Measurements from ENCODE around the gene CHRND. TPM values are rescaled to one million over a fixed set of nuclear protein-coding genes. Genes with fewer than 3 reads are reported as not detected.
A peak's percentile ranks its signal among the peaks of the same experiment; 100 is the strongest.
"Not testable (repeated sequence)": the region's sequence is repeated elsewhere in the genome, so short reads cannot be mapped to it uniquely, and the experiment has no call there.

The CHRND gene
- total RNA-seq, 1 experiment from 2014 or later: not detected

DNA sequence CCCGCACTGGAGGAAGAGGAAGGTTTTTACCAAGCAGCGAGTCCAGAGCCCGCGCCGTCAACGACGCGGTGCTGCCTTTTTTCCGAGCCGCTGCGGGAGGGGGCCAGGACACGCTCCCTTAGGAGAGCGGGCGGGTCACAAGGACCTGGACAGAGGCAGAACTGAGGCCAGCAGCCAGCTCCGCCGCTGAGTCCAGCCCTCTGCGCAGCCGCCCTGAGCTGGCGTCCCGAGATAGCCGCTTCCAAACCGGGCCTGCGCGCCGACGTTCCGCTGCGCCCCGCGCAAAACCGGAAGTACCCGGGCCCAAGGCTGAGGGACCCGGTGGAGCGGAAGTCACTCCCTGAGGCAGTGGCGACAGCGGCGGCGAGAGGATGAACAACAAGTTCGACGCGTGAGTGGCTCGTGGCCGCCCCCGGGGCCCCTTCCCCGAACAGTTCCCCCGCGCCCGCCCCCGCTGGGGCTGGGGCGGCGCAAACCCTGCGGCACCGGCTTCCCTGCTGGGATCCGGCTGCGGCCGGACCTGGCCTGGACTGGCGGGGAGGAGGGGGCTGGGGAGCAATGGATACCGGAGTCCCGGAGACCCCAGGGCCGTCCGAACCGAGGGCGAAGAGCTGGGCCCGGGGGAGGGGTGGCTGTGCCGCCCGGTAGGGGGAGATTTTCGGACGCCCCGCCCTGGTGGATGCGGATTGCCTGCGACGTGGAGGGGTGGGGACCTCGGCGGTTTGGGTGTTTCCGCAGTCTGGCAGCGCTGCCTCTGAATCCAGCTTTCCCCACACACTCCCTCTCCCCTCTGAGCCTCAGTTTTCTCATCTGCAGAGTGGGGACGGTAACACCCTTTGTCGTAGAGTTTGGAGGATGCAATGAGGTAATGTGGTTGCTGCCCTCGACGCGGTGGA lies 24.6 kb downstream of the CHRND start, which contains the start of the genes EIF4E2 and TIGD1:
EIF4E2 (plus strand) TSS at position 336 of the 896 bp plus-strand sequence; CDS start at position 372, 36 bp downstream.
TIGD1 (minus strand) TSS at position 204 of the 896 bp plus-strand sequence. CDS start 675 bp downstream, outside the sequence.
- DNase-seq (ENCODE audit: low read depth): peak; percentile 87
- in situ Hi-C loops (cut with HindIII; ENCODE audit: low pct_unique_long_range_greater_than_20kb, low sequenced_read_pairs): no loop called here

- in situ Hi-C loops (cut with HindIII; ENCODE audit: low pct_unique_long_range_greater_than_20kb, low sequenced_read_pairs): no loop called here
- DNase-seq (ENCODE audit: low read depth): no peak
Observed at GRCh38 chr2:232551250-232551638, 25.3 kb downstream of the CHRND start.

- in situ Hi-C loops (cut with HindIII; ENCODE audit: low pct_unique_long_range_greater_than_20kb, low sequenced_read_pairs): no loop called here
Observed at GRCh38 chr2:232551776-232552175, 25.8 kb downstream of the CHRND start.

GRCh38 chr2:232556426-232556825 lies 30.5 kb downstream of the CHRND start:
- in situ Hi-C loops (cut with HindIII; ENCODE audit: low pct_unique_long_range_greater_than_20kb, low sequenced_read_pairs): no loop called here

More at GRCh38 chr2:232551776-232552175, 25.8 kb downstream of the CHRND start:
- no peak for DNase-seq (ENCODE audit: low read depth)

DNA sequence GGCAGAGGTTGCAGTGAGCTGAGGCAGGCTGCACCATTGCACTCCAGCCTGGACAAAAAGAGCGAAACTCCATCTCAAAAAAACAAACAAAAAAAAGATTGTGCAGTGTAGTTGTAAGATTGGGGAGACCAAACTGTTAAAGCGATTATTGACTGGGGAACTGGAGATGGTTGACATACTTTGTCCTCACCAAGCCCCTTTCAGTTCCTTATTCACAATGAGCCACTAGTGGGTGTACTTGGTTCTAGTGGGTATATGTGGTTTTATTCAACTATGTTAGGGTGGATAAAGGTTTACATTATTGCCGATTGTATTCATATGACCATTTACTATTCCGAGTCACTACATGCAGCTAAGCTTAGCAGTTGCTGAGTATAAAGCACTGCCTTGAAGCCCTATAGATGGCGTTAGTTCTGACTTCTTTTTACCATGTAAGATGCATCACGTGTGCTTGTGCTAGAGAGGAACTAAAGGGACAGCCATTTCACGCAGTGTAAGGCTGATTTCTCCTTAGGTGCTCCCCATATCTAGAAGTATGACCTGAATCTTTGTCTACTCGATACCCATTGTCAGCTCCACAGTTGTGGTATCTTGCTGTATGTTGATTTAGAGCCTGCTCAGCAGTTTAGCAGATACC lies 36.7 kb downstream of the CHRND start:
- DNase-seq (ENCODE audit: low read depth): no peak
- in situ Hi-C loops (cut with HindIII; ENCODE audit: low pct_unique_long_range_greater_than_20kb, low sequenced_read_pairs): no loop called here

More at GRCh38 chr2:232556426-232556825, 30.5 kb downstream of the CHRND start:
- no peak for DNase-seq (ENCODE audit: low read depth)

GRCh38 chr2:232563580-232563979 lies 37.6 kb downstream of the CHRND start:
- DNase-seq (ENCODE audit: low read depth): no peak
- in situ Hi-C loops (cut with HindIII; ENCODE audit: low pct_unique_long_range_greater_than_20kb, low sequenced_read_pairs): no loop called here

DNA sequence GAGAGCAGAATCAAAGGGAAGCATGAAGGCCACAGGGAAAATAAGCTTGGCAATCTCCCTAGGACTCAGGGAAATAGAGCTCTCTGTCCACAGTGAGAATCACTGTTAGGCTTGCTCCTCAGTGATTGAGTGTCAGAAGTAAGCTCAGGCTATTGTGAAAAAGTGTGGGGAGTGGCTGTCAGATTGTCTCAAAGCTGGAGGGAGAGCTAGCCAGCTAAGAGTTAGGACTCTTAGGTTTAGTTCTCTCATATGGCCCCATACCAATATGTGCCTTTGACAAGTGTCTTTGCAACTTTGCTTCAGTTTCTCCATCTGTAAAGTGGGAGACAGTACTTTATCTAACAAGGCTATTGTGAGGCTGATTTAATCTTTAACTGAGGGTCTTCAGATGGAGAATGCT lies 41.8 kb downstream of the CHRND start:
- in situ Hi-C loops (cut with HindIII; ENCODE audit: low pct_unique_long_range_greater_than_20kb, low sequenced_read_pairs): no loop called here
- no peak for DNase-seq (ENCODE audit: low read depth)

DNA sequence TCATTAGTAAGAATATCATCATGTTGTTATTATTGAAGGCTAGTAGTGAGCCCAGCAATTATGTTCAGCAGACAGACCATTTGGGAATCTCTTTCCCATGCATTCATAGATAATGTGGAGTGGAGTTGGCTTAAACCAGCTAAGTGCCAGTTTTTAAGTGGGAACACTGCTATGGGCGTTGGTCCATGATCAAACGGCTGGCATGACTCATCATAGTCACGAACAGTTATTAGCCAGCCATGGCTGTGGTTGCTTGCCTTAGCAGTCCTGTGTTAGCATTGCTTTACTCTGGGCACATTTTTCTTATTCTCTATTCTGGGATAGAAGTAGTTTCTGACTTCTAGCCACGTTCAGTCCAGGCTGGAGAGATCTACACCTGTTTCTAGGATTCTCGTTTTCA lies 42.2 kb downstream of the CHRND start:
- in situ Hi-C loops (cut with HindIII; ENCODE audit: low pct_unique_long_range_greater_than_20kb, low sequenced_read_pairs): no loop called here
- peak; percentile 47 for DNase-seq (ENCODE audit: low read depth)

DNA sequence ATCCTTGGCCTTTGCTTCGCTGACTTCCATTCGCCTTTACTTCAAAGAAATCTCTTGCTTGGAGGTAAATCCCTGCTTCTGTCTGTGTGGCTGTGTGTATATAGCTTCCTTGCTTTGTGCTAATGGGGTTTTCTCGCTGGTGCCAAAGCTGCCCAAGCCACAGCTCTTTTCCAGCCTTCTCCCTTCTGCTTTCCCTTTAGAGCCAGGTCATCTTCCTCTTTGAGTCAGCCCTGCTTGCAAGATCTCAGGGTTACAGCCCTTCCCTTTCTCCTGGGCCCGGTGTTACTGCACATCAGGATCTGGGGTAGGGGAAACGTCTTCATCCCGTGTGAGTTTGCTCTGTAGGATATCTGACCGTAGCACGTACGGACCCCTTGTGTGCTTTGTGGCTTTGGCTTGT lies 43.6 kb downstream of the CHRND start:
- in situ Hi-C loops (cut with HindIII; ENCODE audit: low pct_unique_long_range_greater_than_20kb, low sequenced_read_pairs): no loop called here

GRCh38 chr2:232570481-232570880 lies 44.5 kb downstream of the CHRND start:
- DNase-seq (ENCODE audit: low read depth); in situ Hi-C loops (cut with HindIII; ENCODE audit: low pct_unique_long_range_greater_than_20kb, low sequenced_read_pairs): not testable (repeated sequence)

More for the DNA sequence above, 43.6 kb downstream of the CHRND start:
- DNase-seq (ENCODE audit: low read depth): no peak

DNA sequence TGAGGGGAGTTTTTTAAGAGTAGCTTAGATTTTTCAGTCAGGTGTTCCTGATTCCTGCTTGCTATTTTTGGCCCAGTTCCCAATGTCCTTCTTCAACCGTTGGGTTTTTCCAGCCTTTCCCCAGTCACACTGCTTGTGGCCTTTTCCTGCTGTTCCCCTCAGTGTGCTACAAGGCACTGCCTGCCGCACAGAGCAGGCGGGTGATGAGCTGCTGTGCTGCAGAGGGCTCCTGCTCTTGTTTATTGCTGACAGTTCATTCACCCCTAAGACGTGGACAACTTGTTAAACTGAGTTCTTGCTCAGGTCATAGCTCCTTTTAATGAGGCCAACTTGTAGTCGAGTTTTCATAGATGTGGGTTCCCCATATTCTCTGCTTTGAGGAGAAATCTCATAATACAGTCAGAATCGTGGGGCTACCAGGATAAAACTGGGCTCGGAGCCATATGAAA lies 45.1 kb downstream of the CHRND start:
- DNase-seq (ENCODE audit: low read depth): peak; percentile 80
- in situ Hi-C loops (cut with HindIII; ENCODE audit: low pct_unique_long_range_greater_than_20kb, low sequenced_read_pairs): no loop called here

DNA sequence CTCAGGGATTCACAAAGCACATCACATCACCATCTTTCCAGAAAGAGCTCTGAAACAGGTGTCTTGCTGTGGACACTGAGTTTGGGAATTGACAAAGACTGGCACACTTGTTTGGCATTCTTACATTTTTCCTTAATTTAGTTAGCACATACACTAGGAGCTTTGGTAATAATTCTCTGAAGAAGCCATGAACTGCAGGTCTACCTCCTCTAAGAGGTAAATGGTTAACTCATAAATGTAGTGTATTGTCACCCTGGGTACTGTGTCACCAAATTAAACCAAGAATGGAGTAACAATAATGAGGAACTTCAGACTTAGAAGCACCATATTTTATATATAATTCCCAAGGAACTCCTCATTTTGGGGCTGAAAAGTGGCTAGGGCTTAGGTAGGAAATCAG lies 47.1 kb downstream of the CHRND start:
- in situ Hi-C loops (cut with HindIII; ENCODE audit: low pct_unique_long_range_greater_than_20kb, low sequenced_read_pairs): no loop called here
- peak; percentile 54 for DNase-seq (ENCODE audit: low read depth)

- in situ Hi-C loops (cut with HindIII; ENCODE audit: low pct_unique_long_range_greater_than_20kb, low sequenced_read_pairs): no loop called here
- DNase-seq (ENCODE audit: low read depth): no peak
Observed at GRCh38 chr2:232573771-232574435, 47.9 kb downstream of the CHRND start.

GRCh38 chr2:232574674-232575403 lies 48.9 kb downstream of the CHRND start:
- in situ Hi-C loops (cut with HindIII; ENCODE audit: low pct_unique_long_range_greater_than_20kb, low sequenced_read_pairs): no loop called here
- no peak for DNase-seq (ENCODE audit: low read depth)

DNA sequence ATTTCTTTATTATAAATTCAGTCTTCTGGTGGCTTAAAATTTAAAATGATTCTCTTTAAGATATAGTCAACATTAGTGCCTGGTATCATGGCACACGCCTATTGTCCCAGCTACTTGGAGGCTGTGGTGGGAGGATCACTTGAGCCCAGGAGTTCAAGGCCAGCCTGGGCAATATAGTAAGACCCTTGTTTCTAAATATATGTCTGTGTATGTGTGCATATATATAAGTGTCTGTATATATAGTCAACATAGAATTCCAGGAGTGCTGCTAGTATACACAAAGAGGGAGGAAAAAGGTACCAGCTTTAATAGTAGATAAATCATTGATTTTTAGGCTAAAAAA lies 49.4 kb downstream of the CHRND start:
- in situ Hi-C loops (cut with HindIII; ENCODE audit: low pct_unique_long_range_greater_than_20kb, low sequenced_read_pairs): no loop called here
- DNase-seq (ENCODE audit: low read depth): no peak

DNA sequence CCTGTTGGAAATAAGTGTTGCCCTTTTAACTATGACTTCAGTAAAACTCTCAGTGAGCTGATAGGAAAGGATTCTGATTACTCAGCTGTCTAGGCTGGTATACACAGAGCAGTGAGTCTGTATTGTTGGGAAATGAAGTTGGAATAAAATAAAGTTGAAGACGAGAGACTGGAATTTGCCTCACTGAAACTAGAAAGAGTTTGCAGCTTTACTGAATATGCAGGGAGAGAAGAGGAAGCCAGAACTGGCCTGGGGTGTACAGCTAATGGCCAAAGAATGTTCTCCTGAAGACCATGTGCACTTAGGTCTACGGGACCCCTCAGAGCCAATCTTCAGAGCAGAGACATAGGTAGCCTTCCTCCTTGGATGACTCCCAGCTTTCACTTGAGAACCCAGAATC lies 51.0 kb downstream of the CHRND start:
- in situ Hi-C loops (cut with HindIII; ENCODE audit: low pct_unique_long_range_greater_than_20kb, low sequenced_read_pairs): no loop called here
- no peak for DNase-seq (ENCODE audit: low read depth)

DNA sequence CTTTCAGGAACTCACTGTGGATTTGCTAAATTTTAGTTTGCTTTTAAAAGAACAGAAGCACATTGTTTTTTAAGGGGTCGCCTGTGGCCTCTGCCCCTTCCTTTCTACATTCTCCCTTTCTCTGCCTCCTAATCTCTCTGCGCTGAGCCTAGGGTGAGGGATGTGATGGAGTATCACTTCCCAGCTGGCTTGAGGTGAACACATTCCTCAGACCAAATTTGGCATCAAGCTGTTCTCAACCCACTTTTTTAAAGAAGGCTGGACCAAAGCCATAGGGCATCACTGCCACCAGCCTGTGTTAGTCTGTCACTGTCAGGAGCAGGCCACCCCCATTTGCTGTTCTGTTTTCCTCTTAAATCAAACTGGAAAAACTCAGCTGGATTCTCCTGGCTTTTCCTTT lies 51.9 kb downstream of the CHRND start:
- no peak for DNase-seq (ENCODE audit: low read depth)
- in situ Hi-C loops (cut with HindIII; ENCODE audit: low pct_unique_long_range_greater_than_20kb, low sequenced_read_pairs): no loop called here

GRCh38 chr2:232578626-232579025 lies 52.7 kb downstream of the CHRND start:
- in situ Hi-C loops (cut with HindIII; ENCODE audit: low pct_unique_long_range_greater_than_20kb, low sequenced_read_pairs): no loop called here
- DNase-seq (ENCODE audit: low read depth): no peak

All from Caki2 (cell line).